ENCODE measurements around the gene WNT3A.

- TF ChIP-seq POLR2A (IDR thresholded peaks at IDR 0.05) = no peak
- TF ChIP-seq, protein P1, sequence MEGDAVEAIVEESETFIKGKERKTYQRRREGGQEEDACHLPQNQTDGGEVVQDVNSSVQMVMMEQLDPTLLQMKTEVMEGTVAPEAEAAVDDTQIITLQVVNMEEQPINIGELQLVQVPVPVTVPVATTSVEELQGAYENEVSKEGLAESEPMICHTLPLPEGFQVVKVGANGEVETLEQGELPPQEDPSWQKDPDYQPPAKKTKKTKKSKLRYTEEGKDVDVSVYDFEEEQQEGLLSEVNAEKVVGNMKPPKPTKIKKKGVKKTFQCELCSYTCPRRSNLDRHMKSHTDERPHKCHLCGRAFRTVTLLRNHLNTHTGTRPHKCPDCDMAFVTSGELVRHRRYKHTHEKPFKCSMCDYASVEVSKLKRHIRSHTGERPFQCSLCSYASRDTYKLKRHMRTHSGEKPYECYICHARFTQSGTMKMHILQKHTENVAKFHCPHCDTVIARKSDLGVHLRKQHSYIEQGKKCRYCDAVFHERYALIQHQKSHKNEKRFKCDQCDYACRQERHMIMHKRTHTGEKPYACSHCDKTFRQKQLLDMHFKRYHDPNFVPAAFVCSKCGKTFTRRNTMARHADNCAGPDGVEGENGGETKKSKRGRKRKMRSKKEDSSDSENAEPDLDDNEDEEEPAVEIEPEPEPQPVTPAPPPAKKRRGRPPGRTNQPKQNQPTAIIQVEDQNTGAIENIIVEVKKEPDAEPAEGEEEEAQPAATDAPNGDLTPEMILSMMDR (IDR thresholded peaks at IDR 0.05 in 8 of 11, conservative IDR thresholded peaks at IDR 0.05 in 3 of 11) = no peak
- TF ChIP-seq POLR2AphosphoS5 (IDR thresholded peaks at IDR 0.05) = no peak
Measured at GRCh38 chr1:228108742-228109072, 101.9 kb downstream of the WNT3A start.

Data from spleen (tissue), 7 donors.